Right lobe of liver (tissue), 6 donors: ENCODE results near the gene DNAH8. TPM values are rescaled to one million over a fixed set of nuclear protein-coding genes. Genes with fewer than 3 reads are reported as not detected.
A peak's percentile ranks its signal among the peaks of the same experiment; 100 is the strongest.
"Not testable (repeated sequence)": the region's sequence is repeated elsewhere in the genome, so short reads cannot be mapped to it uniquely, and the experiment has no call there.

Experiments
- ATAC-seq, 4 donors: fragments of 200-7000 bp; cut with Tn5 transposase; one replicate each; pipeline ENCODE4 v1.9.1; 2020; ENCODE audit warnings: mild to moderate bottlenecking in 4 of 4, moderate library complexity in 4 of 4
- DNase-seq, 3 donors: peaks; one replicate each; pipeline ENCODE4 v3.0.0-alpha.2; 2020
- H3K27ac ChIP-seq, 3 donors: fragments of 200-600 bp; one replicate each; pipeline ENCODE4 v1.8.0; 2022
- H3K27me3 ChIP-seq, 2 donors: fragments of 200-600 bp; one replicate each; pipeline ENCODE4 v1.8.0; 2022
- H3K36me3 ChIP-seq, 4 donors: fragments of 200-600 bp; sonication (generic) in 1 of 4; one replicate each; pipeline versions ENCODE4 v1.5.1 to v1.8.0; 2017 to 2022; ENCODE audit warnings: control low read depth in 1 of 4
- H3K4me1 ChIP-seq, 4 donors: fragments of 200-600 bp; sonication (generic) in 1 of 4; one replicate each; pipeline versions ENCODE4 v1.5.1 to v1.8.0; 2017 to 2022; ENCODE audit warnings: control low read depth in 1 of 4
- H3K4me3 ChIP-seq, 3 donors: fragments of 200-600 bp; one replicate each; pipeline ENCODE4 v1.8.0; 2022
- H3K9me3 ChIP-seq, 4 donors: fragments of 200-600 bp; sonication (generic) in 1 of 4; one replicate each; pipeline versions ENCODE4 v1.5.1 to v1.8.0; 2017 to 2022; ENCODE audit warnings: control low read depth in 1 of 4
- POLR2A ChIP-seq: fragments of 450-650 bp; IDR thresholded peaks from one replicate; pipeline ENCODE4 v1.6.1; 2017; ENCODE audit warnings: antibody characterized with exemption, mild to moderate bottlenecking
- WGBS: methylation state at CpG from one replicate; pipeline ENCODE4 v1.1.6; 2018; ENCODE audit warnings: low coverage, low lambda C conversion rate; ENCODE audit not compliant: insufficient coverage; ENCODE audit errors: missing lambda C conversion rate; 5-methylcytosine and 5-hydroxymethylcytosine counted together
- intact Hi-C, 2 donors: fragments of 100-400 bp; cut with DNase I; formaldehyde crosslinking; loops; one replicate each; pipeline versions ENCODE4 v1.11.2 to v1.14.1; 2022
- total RNA-seq, 6 experiments: library from RNA; depleted of rRNA in 2 of 6; stranded (reverse); fragments of >200 nt in 2 of 6; fragmentation: NEBNext Ultra II Directional in 3 of 6; extraction: Animal tissue kit (Norgen Biotek cat#: 25700) in 3 of 6; gene quantifications; one replicate each; pipeline versions ENCODE4 v1.1.0 to v1.2.4, GENCODE V29; 2016 to 2023
- TF ChIP-seq, protein P1 (sequence below), 4 donors: fragments of 200-600 bp in 3 of 4; fragments of 450-650 bp in 1 of 4; IDR thresholded peaks; one replicate each; pipeline versions ENCODE4 v1.5.1 to v1.8.0; 2016 to 2022; ENCODE audit warnings: antibody characterized with exemption in 4 of 4, mild to moderate bottlenecking in 2 of 4
- donor health status: DM: no; HTN: yes; CAD: no.
- donor health status: DM: no; HTN: no; CAD: no.
- donor health status: DM: no; HTN: no; CAD: no.
- donor health status: DM: no; HTN: yes; CAD: no.
- donor health status: DM: no; HTN: yes; CAD: no.

Gene DNAH8
- total RNA-seq, 6 experiments from 2014 or later: 0.02 TPM; not detected in 5

DNA sequence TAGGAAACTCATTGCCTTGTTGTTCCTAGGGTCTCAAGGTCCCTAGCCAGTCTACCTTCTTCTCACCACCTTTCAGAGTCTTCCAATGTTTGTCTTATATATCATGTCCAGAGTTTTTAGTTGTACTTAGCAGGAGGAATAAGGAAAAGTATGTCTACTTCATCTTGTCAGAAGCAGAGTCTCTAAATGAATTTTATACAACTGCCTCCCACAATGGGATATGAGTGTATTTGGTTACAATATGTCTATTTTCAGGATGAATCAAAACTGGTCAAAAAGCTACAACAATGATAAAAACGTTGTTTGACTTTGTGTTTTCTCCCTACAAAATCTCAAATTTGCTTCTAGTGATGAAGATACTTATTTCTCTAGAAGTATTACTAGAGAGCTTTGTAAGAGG is 19.2 kb upstream of the DNAH8 start:
- Histone ChIP-seq H3K4me3 (no peak overlapping the region), H3K27me3 (no peaks in the 10 kb centered on the region), H3K9me3 (no peaks in the 10 kb centered on the region), H3K4me1 (peaks cover 0 to under 1% (median 0%) of the 10 kb centered on the region in 4 donors), H3K27ac (no peak overlapping the region), H3K36me3 (no peaks in the 10 kb centered on the region)
- TF ChIP-seq, protein P1, sequence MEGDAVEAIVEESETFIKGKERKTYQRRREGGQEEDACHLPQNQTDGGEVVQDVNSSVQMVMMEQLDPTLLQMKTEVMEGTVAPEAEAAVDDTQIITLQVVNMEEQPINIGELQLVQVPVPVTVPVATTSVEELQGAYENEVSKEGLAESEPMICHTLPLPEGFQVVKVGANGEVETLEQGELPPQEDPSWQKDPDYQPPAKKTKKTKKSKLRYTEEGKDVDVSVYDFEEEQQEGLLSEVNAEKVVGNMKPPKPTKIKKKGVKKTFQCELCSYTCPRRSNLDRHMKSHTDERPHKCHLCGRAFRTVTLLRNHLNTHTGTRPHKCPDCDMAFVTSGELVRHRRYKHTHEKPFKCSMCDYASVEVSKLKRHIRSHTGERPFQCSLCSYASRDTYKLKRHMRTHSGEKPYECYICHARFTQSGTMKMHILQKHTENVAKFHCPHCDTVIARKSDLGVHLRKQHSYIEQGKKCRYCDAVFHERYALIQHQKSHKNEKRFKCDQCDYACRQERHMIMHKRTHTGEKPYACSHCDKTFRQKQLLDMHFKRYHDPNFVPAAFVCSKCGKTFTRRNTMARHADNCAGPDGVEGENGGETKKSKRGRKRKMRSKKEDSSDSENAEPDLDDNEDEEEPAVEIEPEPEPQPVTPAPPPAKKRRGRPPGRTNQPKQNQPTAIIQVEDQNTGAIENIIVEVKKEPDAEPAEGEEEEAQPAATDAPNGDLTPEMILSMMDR (IDR thresholded peaks at IDR 0.05): no peak
- TF ChIP-seq POLR2A: no peak
- 63% methylated on average over 1 of the region's 1 CpG for WGBS
- intact Hi-C loops: no loop called here
- DNase-seq: no peak
- no peak for ATAC-seq

- Histone ChIP-seq H3K36me3 (no peaks in the 10 kb centered on the region), H3K9me3 (no peaks in the 10 kb centered on the region), H3K27ac (no peak overlapping the region), H3K27me3 (no peaks in the 10 kb centered on the region), H3K4me1 (peaks cover 0 to 4% (median 0%) of the 10 kb centered on the region in 4 donors), H3K4me3 (no peak overlapping the region)
- DNase-seq: no peak
- TF ChIP-seq POLR2A: no peak
- TF ChIP-seq, protein P1 (IDR thresholded peaks at IDR 0.05): no peak
- no peak for ATAC-seq
- intact Hi-C loops: no loop called here
These were observed 18.8 kb upstream of the DNAH8 start for GRCh38 chr6:38696345-38696744.

DNA sequence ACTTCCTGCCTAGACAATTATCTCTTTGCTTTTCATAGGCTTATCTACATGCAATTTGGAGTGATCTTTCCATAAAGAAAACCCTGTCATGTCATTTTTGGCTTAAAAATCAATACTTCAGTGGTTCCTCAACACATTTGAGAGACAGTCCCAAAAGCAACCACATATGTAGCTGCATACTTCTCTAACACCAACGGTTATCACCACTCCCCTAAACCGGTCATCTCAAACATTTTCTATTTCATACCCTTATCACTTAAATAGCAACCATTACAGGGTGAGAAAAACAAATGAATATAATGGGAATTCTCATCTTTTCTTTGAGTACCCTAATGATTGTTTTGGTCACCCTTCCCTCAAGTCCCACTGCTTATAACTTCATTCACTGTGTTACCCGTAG is 17.3 kb upstream of the DNAH8 start:
- Histone ChIP-seq H3K4me1 (peaks cover 0 to 9% (median 0%) of the 10 kb centered on the region in 4 donors), H3K9me3 (no peaks in the 10 kb centered on the region), H3K36me3 (no peaks in the 10 kb centered on the region), H3K4me3 (no peak overlapping the region), H3K27ac (no peak overlapping the region), H3K27me3 (no peaks in the 10 kb centered on the region)
- no peak for ATAC-seq
- WGBS: 77% methylated on average over 3 of the region's 3 CpGs
- TF ChIP-seq POLR2A: no peak
- TF ChIP-seq, protein P1 (IDR thresholded peaks at IDR 0.05): no peak
- DNase-seq: no peak
- intact Hi-C loops: no loop called here

DNA sequence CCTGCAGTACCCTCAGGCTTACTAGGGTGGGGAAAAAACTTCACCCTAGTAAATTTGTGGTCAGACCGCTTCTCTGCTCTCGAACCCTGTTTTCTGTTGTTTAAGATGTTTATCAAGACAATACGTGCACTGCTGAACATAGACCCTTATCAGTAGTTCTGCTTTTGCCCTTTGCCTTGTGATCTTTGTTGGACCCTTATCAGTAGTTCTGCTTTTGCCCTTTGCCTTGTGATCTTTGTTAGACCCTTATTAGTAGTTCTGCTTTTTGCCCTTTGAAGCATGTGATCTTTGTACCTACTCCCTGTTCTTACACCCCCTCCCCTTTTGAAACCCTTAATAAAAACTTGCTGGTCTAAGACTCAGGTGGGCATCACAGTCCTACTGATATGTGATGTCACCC is 15.4 kb upstream of the DNAH8 start:
- intact Hi-C loops, ATAC-seq: not testable (repeated sequence)
- 66% methylated on average over 3 of the region's 3 CpGs for WGBS

GRCh38 chr6:38701551-38701950 is 13.6 kb upstream of the DNAH8 start:
- DNase-seq (no peak), ATAC-seq (no peak)
- peak overlapping the region in 1 of 3 donors; percentile 75 for H3K4me3 ChIP-seq
- H3K9me3 ChIP-seq: no peaks in the 10 kb centered on the region
- H3K27me3 ChIP-seq: no peaks in the 10 kb centered on the region
- no peak for TF ChIP-seq POLR2A
- TF ChIP-seq, protein P1 (IDR thresholded peaks at IDR 0.05): no peak
- H3K27ac ChIP-seq: no peak overlapping the region
- peaks cover 0 to 9% (median 0%) of the 10 kb centered on the region in 4 donors for H3K4me1 ChIP-seq
- intact Hi-C loops: no loop called here
- 69% methylated on average over 3 of the region's 3 CpGs for WGBS
- H3K36me3 ChIP-seq: no peaks in the 10 kb centered on the region

More for the DNA sequence above, 15.4 kb upstream of the DNAH8 start:
- not testable (repeated sequence) for H3K27ac ChIP-seq, H3K4me1 ChIP-seq, H3K9me3 ChIP-seq, H3K27me3 ChIP-seq, DNase-seq, H3K4me3 ChIP-seq, H3K36me3 ChIP-seq
